HCEC 1CT (cell line): Measurements from ENCODE around the gene DNLZ.

Source experiments
- DNase-seq: peaks from one replicate; pipeline ENCODE4 v3.0.0-alpha.2; 2017

Gene DNLZ

DNA sequence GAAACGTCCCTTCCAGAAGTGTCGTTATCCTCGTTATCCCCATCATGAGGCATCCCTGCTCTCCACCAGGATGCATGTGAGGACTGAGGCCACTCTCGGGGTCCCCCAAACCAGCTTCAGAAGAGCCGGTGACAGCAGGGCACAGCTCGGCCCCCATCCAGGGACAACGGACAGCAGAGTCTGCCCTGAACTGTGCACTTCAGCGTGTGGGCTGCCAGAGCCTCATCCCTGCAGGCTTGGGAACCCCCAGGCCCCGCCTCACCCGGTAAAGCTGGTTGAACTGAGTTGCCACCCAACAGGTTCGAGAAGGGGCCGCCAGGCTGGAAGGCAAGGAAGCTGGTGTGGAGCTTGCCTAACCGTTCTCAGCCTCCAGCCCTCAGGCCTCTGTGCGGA is 10.6 kb upstream of the DNLZ start:
- no peak for DNase-seq

DNA sequence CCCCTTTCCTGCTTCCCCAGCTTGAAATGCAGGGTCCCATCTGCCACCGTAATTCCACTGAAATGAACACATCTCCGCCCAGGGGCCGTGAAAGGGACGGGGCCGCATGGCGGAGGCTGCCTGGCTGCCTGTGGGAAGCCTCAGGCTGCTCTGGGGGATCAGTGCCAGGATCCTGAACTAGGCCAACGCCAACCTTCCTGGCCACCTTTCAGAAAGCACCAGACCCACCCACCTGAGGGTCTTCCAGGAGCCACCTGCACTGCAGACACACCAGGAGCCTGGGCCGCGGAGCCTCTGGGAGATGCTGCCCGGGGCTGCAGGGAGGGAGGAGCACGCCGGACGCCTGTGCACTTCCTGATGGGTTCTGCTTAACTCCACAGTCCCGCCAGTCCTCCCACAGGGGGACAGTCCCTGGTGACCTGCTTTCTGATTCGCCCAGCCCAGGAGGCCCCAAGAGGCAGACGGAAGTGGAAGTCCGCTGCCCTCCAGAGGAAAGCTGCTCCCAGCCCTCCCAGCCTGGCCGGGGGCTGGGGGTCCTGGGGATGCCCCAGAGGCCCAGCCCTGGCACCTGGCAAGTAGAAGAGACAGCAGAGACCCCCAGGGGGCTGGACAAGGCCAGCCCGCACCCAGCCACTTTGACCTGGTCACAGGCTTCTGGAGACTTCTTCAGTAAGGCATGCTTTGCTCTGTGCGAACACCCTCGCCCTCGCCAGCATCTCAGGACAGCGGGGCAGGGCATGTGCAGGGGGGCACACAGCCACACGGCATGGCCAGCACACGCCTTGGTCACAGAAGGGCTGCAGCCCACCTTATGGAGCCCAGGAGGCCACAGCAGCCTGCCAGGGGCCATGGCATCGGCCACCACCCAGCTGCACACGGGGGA is 10.0 kb upstream of the DNLZ start, which contains the start of gene CARD9:
Gene CARD9 (minus strand): TSS at position 370 of the 883 bp plus-strand sequence. CDS start 1,591 bp downstream, outside the sequence.
- no peak for DNase-seq

DNA sequence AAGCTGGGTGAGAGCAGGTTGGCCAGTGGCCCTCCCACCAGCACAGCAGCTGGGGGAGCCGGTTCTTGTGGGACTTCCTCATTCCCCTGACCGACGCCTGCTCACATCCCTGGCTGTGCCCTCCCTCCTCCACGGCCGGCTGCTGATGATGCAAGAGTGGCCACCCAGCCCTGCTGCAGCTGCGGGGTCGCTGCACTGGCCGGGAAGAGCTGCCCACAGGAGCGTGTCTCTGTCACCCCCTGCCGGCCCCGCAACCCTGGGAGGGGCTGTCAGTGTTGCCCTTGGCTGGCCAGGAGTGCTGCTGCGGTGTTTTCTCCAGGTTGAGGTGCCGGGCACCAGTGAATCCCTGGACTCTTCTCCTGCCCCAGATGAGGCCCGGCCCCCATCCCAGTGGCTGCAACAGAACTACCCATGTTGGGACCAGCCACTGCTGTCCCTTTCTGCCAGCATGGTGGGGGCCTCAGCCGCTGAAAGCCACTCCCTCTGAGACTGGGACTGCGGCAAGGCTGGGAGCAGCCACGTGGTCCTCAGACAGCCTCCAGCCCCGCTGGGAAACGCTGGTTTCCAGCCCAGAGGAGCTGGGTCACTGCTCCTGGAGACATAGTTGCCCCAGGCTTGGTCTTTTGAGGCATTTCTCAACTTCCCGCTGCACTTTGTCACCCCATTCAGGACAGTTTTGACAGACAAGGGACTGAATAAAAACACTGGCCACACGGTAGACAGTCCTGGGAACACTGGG is 9.2 kb upstream of the DNLZ start:
- peak; percentile 78 for DNase-seq

DNA sequence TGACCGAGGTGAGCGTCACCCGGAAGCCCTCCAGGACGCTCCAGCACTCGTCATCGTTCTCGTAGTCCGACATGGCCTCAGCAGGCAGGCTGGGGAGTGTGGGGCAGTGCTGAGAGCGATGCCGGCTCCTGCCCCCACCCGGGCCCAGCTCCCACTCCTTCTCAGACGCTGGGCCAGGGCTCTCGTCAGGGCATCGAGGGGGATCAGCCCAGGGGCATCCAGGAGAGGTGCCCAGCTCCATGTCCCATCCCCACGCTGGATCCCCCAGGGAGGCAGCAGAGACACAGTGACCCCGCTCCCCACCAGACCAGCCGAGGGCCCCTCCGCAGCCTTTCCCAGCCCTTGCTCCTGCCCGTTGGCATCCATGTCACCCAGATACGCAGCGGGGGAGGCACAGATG is 8.5 kb upstream of the DNLZ start:
- DNase-seq, result no peak

DNA sequence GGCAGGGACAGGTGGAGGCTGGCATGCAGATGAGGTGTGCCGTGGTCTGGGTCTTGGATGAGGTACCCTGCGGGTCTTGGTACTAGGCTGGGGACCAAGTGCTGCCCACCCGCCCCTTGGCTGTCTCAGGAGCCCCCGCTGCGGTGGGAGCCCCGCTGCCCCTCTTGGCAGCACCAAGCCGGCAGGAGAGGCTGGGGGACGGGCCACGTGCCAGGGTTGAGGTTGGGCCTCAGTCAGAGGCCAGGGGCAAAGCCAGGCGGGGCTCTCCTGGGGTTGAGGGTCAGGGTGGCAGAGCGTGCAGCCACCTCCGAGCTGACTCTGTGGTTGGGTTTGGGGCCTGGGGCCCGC is 8.0 kb upstream of the DNLZ start:
- DNase-seq, result no peak

DNA sequence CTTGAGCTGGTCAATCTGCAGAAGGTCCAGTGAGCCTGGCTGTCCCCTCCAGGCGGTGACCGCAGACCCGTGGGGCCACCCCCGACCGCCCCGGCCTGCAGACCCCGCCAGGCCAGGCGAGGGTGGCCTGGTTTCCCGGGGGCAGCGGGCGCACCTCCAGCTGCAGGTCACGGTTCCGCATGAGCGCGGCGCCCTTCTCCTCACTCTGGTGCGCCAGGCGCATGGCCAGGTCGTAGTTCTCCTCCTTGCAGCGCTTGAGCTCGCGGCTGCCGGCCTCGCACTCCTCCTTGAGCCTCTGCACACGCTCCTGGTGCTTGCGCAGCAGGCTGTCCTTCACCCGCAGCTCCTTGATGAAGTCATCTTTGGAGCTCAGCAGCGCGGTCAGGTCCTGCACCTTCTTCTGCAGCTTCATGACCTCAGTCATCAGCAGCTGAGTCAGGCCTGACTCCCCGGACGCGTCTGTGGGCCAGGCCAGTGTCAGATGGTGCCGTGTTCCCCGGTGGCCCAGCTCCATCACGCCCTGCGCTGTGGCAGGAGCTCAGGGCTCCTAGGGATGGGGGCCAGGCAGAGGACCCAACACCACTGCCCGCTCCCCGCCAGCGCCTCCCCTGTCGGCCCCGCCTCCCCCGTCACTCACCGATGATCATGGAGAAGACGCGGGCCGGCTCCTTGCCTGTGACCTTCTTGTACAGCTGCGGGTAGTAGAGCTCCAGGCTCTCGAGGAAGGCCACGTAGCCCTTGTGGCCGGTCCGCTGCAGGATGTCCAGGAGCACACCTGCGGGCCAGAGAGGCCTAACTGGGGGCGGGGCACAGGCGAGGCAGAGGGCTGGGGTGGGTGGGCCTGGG is 7.4 kb upstream of the DNLZ start:
- DNase-seq, result no peak

DNA sequence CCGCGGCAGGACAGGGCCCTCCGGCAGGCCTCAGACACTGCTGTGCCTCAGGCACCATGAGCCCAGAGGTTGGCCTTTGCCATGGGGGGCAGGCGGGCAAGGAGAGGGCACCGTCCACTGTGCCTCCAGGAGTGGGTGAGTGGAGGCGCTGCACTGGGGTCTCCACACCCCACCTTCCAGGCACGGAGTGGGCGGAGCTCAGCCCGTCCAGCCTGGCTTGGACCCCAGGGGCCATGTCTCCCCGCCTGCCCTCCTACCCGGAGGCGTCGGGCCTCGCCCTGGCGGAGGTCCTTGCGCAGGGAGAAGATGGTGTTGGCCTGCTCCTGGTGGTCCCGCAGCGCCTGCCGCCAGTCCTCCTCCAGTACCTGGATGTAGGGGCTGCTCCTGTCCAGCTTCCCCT is 6.5 kb upstream of the DNLZ start:
- DNase-seq, result no peak

DNA sequence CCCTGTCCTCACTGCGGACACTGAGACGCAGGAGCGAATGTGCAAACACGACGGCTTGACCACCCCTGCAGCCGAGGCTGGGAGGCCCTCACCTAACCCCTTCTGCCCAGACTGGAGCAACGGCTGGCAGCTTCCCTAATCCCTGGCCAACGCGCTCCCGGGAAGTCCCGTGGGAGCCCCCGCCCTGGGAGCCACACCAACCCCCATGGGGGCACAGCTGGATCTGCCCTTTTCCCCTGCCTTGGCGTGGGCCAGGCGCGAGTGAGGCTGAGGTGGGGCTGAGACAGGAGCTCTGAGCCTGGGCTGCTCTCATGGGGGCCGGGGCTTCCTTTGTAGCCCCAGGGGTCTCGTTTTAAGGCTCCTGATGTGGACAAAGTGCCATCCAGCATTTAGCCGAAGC is 4.6 kb upstream of the DNLZ start:
- DNase-seq, result no peak

DNA sequence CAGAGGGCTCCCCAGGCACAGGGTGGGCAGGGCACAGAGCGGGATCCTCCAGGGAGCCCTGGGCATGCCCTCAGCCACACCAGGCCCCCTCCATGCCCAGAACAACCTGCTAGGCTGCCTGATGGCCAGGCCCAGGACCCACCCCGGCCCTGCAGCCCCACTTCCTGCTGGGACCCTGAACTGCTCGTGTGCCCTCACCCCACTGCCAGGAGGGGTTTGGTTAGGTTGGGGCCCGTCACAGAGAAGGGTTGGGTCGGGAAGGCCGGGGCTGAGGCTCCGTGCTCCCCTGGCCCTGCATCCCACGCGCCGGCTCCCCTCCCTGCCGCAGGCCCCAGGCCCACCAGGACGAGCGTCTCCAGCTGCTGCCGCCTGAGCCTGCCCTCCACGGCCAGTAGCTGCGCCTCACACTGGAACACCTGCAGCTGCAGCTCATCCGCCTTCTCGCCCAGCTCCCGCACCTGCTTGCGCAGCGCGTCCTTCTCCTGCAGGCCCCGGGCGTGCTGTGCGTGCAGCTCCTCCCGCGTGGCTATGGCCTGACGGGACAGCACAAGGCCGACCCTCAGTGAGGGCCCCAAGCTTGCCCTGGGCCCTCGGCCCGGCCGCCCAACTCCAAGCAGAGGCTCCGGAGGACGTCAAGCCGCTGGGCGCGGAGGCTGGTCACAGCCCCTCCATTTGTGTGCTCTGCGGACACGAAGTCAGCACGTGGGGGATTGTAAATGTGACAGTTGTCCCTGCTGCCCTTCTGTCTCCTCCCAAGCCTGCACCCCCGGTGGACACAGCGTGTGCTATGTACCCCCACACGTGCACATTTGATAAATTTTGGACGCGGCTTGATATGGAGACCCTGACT is 4.0 kb upstream of the DNLZ start:
- no peak for DNase-seq

DNA sequence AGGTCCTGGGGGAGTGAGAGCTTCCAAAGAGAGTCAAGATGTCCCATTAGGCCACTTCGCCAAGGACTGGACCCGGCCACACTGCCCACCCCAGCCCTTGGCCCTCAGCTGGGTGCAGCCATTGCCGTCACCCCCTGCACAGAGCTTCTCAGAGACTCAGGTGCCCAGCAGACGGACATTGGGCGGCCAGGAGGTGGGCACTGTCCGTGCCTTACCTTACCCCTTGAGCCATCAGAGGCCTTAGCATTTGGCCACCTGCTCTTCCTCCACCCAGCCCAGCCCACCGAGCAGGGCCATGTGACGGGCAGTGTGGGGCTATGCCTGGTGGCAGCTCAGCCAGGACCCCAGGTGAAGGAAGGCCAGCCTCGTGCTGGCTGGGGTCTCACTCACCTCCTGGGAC is 3.3 kb upstream of the DNLZ start:
- no peak for DNase-seq

DNA sequence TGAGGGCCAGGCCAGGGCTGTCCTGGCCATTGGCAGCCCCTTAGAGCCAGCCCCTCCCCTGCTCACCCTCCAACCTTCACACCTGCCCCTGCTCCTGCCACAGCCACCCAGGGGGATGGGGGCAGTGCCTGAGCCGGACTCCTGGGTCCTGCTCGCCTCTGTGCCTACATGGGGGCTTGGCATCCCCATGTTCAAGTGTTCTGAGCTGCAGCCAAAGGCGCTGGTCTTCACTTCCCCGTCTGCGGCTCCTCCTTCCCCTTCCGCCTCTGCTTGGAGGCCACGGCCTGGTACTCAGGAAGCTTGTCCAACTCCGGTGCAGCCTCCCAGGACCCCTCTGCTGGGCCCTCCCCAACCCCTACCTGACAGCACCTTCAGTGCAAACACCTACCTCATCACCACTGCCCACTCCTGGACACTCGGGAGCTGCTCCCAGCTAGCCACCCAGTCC is 2.3 kb upstream of the DNLZ start:
- no peak for DNase-seq

DNA sequence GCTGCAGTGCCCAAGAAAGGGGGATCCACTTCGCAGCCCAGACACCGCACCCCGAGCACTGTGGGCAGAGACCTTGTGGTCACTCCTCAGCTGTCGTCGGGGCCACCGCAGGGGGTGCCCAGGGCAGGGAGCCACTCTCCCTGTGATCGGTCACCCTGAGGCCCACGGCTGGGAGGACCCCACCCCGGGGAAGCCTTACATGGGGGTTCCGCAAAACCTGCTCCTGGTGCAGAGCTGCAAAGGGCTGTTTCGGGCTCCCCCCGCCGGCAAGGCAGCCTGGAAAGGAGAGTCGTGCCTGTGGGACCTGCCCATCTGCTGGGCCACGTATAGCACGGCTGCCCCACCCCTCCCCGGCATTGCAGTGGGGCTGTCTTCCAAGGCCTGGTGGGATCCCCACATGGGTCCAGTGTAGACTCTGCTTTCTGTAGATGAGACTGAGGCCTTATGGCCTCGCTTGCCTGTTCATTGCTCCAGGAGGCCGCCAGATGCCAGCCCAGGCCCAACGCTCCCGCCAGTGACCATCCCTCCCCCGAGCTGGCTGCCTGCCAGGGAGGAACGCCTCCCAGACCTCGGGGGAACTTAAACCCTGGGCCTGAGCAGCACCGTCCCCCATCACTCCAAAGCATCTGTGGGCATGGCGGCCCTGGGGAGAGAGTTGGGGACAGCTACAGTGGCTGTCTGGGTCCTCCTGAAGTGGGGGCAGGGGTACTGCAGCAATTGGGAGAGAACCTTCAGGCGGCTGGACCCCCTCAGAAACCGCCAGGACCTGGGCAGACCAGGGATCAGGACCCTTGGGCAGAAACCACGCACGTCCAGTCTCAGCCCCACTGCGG is 1.6 kb upstream of the DNLZ start:
- no peak for DNase-seq

DNA sequence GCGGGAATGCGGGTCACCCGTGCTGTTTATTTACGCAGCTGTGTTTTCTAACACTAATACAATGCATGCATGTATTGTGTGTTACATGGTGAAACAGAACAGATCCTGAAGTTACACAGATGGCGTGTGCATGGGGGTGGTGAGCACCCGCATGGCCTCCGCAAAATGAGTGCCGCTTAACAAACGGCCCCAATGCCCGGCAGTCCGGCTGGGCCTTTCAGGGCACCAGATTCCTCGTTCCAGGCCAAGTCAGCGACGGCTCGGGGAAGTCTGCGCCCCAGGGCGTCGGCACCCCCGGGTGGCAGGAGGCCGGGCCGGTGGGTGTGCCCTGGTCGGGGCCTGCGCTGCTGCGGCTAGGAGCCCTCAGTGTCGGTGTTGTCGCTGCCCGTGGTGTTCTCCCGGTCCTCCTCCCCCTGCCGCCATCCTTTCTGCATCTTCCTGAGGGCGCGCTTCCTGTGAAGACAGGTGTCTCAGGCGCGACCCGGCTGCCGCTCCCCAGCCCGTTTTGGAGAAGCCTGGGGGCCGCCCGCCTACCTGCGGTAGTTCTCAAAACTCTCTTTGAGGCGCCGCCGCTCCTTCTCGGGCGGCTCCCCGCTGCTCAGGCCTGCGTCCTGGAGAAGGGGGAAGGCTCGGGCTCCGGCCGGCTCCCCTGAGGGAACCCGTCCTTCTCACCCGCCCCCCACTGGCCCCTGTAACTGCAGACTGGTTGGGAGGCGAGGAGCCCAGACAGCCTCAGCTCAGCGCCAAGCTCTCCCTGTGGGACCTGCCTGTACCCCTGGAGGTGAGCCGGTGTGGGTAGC is 605 bp upstream of the DNLZ start:
- no peak for DNase-seq

DNA sequence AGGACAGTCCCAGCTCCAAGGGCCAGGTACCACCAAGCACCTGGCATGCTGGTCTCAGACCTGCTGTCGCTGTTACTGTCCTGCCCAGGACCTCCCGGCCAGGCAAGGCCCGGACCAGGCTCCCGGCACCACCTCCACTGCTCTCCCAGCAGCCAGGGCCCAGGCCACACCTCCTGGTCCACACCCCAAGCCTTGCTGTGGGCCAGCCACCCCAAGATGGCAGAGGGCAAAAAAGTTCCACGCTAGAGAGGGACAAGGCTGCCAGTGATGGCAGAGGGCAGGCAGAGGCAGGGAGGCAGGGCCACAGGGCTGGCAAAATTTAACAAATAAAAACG is 1.1 kb downstream of the DNLZ start:
- no peak for DNase-seq

DNA sequence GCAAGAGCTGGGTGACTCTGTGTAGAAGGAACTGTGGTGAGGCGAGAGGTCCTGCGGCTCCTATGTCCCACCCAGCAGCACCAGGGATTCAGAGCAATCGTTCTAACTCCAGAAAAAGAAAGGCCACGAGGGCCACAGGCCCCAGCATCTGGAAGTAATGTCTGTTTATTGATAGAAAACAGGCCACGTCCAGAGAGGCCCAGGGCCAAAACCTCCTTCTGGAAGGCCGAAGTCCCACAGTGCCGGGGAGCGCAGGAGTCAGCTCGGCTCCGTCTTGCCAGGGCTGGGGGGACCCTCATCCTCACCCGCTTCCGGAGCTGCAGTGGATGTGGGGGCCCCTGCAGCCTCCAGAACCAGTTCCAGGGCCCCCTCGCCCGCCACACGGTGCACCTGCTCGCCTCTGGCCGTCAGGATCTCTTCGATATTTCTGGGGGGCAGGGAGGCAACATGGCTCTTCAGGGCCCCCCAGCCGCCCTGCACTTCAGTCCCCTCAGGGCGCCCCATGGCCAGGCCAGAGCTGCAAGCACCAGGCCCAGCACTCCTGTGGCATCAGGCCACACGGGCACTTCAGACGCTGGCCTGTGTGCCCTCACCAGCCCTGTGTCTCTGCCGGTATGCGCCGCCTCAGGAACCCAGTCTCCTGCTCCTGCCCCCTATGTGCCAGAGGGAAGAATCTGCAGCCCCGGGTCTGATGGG is 1.6 kb downstream of the DNLZ start:
- no peak for DNase-seq

DNA sequence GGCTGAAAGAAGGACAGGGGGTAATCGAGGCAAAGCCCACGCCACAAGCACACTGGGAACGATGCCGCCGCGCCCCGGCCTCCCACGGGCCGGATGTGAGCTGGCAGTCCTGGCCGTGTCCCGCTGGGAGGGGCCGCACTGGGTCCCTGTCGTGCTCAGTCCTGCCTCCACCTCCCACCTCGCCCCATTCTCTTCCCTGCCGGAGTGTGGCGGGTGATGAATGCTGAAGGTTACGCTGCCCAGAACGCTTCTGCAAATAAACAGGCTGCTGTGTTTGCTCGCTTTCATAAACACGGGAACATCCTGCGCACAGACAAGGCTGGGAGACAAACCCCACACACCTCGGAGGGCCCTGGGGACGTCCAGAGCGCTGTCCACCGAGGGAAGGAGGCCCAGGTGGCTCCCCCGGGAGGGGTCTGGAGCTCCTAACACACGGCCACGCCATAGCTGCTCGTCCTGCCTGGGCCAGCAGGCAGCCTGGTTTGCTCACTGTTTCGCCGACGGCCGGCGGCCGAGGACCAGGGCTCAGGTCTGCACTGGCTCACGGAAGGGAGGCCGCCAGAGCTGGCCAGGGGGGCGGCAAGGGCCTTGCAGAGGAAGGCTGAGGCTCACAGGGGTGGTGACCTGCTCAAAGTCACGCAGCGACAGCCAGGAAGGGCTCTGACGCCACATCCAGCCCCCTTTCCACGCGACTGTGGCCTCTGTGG is 2.3 kb downstream of the DNLZ start:
- DNase-seq, result no peak

DNA sequence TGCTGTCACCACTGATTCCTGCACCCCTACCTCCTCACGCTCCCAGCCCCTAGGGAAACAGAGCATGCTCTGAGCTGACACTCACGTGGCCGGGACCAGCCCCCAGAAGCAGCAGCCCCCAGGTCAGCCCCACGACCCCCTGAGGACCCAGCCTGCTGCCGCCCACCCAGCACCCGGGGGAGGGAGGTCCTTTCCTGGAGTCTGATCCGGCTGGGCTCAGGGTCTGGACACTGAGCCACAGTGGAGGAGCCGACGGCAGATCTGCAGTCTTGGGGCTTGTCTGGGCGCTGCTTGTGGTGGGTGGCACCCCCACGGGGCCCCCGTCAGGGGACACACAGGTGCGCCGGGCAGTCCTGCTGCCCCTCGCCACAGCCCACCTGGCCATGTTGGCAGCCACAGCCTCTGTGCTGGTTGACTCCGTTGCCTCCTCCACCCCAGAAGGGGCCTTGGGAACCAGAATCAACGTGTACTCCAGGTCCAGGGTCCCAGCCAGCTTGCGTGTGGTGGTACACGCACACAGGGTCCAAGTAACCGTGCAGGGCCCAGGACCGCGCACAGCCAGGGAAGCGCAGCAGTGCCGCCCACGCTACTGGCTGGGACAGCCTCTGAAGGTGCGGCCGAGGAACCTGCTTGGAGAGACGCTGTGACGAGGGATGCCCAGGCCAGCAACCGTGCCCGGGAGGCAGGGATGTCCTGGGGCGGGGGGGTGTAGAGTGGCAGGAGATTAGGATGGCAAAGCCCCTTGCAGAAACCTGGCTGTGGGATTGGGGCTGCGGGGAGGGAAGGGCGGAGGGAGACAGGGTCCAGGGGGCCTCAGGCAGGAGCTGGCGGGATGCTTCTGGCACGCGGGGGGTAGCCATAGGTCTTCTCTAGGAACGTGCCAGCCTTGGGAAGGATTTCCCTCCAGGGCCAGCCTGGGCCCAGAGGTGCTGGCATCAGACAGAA is 3.5 kb downstream of the DNLZ start:
- DNase-seq, result no peak

DNA sequence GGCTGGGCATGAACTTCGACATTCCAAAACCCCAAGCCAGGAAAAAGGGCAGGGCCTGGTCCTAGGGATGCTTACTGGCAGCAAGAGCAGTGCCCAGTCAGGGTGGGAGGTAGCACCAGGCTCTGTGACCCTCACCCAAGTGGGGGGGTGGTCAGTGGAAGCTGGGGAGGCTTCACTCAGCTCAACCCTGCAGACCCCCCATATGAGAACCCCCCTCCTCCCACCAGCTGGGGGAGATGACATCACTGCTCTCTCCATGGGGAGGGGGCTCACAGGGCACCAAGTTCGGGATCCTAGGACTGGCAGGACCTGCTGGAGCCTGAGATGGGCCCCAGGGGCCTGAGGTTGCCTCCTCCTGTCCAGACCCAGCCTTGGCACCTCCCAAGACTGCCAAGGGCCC is 4.7 kb downstream of the DNLZ start:
- no peak for DNase-seq
